Measurements from ENCODE around the gene USP5.
"Not testable (repeated sequence)": the region's sequence is repeated elsewhere in the genome, so short reads cannot be mapped to it uniquely, and the experiment has no call there.

USP5 gene

GRCh38 chr12:6890789-6891645, 39.1 kb downstream of the USP5 start:
- DNase-seq: peak; percentile 98 to 100 (median 99)

DNA sequence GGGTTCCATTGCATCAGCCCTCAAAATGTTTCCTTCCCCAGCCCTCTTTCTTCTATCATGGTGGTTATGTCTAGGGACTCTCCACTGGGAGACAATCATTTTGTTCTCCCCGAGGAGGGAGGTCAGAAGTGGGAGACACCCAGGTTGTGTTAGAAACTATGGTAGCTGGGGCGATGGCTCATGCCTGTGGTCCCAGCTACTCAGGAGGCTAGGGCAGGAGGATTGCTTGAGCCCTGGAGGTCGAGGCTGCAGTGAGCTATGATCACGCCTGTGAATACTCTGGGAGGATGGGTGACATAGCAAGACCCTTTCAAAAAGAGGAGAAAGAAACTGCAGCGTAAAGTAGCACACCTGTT, 39.7 kb downstream of the USP5 start:
- DNase-seq: no peak

DNA sequence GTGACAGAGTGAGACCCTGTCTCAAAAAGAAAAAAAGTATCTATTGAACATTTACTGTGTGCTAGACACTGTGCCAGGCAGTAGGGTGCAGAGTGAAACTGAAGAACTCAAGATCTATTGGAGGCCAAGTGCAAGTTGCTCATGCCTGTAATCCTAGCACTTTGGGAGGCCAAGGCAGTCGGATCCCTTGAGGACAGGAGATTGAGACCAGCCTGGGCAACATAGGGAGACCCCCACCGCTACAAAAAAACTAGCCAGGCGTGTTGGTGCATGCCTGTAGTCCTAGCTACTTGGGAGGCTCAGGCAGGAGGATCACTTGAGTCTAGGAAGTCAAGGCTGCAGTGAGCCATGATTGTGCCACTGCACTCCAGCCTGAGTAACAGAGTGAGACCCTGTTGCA, 40.7 kb downstream of the USP5 start:
- not testable (repeated sequence) for DNase-seq

- no peak for DNase-seq
Measured at GRCh38 chr12:6894321-6894720, 42.4 kb downstream of the USP5 start.

GRCh38 chr12:6896846-6897435, 45.0 kb downstream of the USP5 start:
- no peak for DNase-seq

DNA sequence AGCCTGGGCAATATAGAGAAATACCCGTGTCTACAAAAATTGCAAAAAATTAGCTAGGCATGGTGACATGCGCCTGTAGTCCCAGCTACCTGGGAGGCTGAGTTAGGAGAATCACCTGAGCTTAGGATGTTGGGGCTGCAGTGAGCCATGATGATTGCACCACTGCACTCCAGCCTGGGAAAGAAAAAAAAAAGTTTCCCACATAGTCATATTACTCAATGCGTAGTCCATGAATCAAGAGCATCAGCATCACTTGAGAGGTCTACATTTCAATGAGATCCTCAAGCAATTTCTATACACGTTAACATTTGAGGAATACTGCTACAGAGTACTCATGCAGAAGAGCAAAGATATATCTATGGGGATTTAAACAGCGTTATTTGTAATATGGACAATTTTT, 47.5 kb downstream of the USP5 start:
- no peak for DNase-seq

DNA sequence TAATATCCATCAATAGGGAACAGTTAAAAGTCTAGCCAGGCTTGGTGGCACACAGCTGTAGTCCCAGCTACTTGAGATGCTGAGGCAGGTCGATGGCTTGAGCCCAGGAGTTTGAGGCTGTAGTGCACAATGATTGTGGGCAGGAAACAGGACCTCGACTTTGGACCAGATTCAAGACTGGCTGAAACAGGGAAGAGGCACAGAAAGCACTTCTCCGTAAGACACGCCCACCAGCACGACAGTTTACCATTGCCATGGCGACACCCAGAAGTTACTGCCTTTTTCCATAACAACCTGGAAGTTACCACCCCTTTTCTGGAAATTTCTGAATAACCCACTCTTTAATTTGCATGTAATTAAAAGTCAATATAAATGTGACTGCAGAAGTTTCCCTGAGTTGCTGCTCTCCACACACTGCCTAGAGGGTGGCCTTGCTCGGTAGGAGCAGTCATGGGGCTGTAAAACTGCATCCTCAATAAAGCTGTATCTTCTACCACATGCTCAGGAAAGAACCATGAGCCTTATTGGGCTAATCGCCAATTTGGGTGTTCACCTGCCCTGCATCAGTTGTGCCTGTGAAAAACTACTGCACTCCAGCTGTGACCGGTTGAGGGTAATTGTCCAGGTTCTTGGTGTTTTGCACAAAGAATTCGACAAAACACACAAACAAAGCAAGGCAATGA, 48.0 kb downstream of the USP5 start:
- DNase-seq: no peak

DNA sequence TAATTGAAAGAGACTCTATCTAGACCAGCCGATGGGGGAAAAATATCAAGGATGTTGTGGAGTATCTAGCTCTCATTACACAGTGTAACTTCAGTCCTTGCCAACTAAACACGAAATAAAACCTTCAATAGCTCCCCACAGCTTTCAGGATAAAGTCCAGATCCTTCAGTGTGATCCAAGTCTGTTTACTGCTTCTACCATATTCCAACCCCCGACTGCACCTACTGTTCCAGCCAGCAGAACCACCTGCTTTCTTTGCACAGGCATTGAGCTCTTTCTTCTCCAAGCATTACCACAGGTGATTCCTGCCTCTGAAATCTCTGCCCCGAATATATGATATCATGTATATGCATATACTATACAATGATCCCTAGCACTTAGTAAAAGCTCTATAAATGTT, 50.5 kb downstream of the USP5 start:
- DNase-seq: no peak

DNA sequence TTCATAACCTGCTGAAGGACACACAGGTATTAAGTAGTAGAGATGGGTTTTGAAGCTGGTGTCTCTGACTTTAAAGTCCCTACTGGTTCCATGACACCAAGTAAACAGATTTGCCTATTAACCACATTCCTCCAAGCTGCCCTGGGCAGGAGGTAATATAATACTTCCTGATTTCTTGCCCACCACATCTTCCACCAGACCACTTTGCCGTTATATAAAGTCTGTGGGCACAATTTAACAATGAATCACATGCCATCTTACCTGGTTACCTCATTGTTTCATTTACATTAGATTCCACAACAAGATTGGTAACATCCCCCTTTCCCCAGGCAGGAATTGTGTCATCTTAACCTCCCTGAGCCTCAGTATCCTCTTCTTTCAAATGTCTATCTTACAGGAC, 51.8 kb downstream of the USP5 start:
- no peak for DNase-seq

DNA sequence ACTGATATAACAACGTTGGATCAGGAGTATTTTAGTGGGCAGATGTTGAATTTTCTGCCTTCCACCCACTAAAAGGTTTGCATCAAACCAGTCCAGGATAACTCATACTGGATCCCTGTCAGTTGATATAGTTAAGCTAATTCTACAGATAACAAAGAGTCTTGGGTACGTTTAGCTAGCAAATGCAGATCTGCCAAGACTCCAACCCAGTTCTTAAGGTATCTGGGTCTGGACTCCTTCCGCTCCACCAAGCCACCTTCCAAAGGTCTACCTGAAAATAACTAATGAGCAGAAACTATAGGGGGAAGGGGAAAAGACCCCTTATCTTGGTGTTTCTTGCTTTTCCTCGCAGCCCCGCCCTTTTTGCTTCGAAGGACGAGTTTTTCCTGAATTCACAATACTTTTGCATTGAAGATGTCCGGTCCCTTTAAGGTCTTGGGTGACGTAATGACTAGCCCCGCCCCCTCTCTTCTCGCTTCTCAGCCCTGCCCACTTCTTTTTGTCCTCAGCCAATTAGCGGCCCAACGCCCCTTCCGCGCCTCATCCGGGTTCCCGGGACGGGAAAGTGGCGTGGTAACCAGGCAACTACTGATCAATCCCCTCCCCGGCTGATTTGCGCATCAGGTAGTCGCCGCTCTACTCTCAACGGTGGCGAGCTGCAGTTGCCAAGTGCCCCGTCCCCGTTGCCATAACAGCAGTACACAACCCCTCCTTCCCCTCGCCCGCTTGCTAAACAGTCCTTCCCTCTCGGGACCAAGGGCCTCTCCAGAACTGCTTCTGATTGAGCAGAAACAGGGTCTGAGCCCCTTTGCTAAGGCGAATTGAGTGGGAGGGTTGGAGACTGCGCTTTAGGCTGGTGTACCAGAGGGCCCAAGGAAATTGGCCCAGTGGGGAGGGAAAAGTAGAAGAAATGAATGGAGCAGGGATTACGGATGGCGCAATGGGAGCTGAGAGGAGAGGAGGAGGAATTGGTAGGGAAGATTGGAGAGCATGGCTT, 52.6 kb downstream of the USP5 start, which contains the start of gene LRRC23:
Gene LRRC23, plus strand, starts transcription at position 543 of the 997 bp plus-strand sequence. CDS start 812 bp downstream, outside the sequence.
- peak; percentile 94 to 99 (median 96) for DNase-seq

- no peak for DNase-seq
Measured at GRCh38 chr12:6905414-6906040, 53.6 kb downstream of the USP5 start.

- not testable (repeated sequence) for DNase-seq
Measured at GRCh38 chr12:6908141-6908540, 56.2 kb downstream of the USP5 start.

DNA sequence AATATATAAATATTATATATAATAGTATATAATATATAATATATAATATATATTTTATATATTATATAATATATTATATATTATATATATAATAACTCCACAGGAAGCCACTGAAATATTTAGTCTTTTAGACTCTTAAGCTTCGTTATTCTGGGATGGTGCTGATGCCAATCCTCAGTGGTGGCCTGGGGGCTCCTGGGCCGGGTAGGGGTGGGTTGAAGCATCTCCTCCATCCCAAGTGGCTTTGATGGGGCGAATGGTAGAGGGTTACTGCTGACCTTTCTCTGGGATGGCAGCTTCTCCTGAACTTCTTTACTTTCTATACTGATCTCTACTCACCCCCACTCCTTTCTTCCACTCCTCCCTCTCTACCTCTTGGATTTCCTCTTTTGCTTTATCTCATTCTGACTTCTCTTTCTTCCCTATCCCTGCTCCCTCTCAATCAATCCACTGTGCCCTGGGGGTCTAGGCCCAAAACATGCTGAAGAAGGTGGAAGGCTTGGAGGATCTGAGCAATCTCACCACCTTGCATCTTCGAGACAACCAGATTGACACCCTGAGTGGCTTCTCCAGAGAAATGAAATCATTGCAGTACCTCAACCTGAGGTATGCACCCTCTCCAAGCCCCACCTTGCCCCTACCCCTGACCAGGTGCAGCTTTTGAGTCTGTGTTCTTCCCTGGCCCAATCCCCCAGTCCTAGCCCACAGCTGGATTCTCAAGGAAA, 57.6 kb downstream of the USP5 start:
- DNase-seq: no peak

DNA sequence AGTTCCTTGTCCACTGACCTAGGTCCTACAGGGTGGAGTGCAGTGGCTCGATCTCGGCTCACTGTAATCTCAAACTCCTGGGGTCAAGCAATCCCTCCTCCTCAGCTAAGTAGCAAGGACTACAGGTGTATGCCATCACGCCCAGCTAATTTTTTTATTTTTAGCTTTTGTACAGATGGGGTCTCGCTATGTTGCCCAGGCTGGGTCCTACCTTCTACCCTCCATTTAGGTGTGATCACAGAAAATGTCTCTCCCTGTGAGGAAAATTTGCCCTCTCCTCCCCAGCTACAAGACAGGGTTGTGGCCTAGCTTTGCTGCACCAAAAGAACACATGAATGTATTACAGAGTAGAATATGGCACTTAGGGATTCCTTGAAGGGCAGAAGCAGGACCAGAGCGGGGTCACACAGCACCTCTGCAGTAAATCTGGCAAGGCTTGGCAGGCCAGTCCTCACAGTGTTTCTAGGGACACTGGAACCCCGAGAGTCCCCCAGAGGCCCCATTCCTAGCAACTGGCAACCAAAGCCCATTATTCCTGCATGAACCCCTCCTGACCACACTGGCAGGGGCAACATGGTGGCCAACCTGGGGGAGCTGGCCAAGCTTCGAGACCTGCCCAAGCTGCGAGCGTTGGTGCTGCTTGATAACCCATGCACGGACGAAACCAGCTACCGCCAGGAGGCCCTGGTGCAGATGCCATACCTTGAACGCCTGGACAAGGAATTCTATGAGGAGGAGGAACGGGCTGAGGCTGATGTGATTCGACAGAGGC, 60.4 kb downstream of the USP5 start:
- DNase-seq: no peak

DNA sequence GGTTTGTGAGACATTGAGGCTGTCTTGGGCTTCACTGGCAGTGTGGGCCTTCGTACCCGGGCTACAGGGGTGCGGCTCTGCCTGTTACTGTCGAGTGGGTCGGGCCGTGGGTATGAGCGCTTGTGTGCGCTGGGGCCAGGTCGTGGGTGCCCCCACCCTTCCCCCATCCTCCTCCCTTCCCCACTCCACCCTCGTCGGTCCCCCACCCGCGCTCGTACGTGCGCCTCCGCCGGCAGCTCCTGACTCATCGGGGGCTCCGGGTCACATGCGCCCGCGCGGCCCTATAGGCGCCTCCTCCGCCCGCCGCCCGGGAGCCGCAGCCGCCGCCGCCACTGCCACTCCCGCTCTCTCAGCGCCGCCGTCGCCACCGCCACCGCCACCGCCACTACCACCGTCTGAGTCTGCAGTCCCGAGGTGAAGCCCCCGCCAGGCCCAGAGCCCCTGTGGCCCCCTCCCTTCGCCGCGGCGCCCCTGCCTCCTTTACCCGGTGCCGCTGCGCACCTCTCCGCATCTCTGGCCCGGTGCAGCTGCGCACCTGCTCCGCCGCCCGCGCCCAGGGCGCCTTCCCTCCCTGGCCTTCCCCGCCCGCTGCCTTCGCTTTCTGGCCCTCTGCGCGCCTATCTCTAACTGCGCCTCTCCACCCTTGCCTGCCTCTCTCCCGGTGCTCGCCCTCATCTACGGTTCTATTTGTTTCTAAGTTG, 62.4 kb downstream of the USP5 start, which contains the start of gene ENO2:
Gene ENO2, plus strand, starts transcription at position 335 of the 701 bp plus-strand sequence. CDS start 1,253 bp downstream, outside the sequence.
- peak; percentile 70 to 87 (median 78) for DNase-seq

GRCh38 chr12:6914947-6915788, 63.2 kb downstream of the USP5 start:
- DNase-seq: no peak

DNA sequence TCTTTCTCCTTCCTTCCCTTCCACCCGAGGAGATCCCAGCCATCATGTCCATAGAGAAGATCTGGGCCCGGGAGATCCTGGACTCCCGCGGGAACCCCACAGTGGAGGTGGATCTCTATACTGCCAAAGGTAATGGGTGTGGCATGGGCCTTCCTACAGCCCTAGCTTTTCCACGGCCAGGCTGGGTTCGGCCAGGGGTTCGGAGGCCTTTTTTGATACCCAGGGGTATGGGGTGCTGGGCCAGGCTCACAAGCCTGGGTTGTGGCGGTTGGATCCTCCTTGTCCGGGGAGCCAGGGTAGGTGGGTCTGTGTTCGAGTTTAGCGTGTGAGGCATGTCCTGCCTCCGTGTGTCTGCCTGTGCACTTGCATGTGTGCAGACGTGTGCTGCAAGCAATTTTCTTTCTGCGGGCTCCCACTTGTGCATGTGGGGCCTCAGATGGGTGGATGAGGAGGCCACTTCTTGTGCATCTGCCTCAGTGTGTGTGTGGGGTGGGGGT, 63.9 kb downstream of the USP5 start:
- DNase-seq: no peak
